Bronchial epithelial cell (primary cell): ENCODE measurements around the gene FAM185A. TPM values are rescaled to one million over a fixed set of nuclear protein-coding genes. Genes with fewer than 3 reads are reported as not detected.
"Not testable (repeated sequence)": the region's sequence is repeated elsewhere in the genome, so short reads cannot be mapped to it uniquely, and the experiment has no call there.

ENCODE experiments used
- DNase-seq: peaks from one replicate; pipeline ENCODE4 v3.0.0-alpha.2; 2010; ENCODE audit warnings: low read depth
- FAIRE-seq: peaks from 2 replicates; lab custom pipeline; 2011; peaks lifted over from hg19 to GRCh38; lab: Jason Lieb, UNC
- H3K27me3 ChIP-seq: 2 replicates; pipeline ENCODE4 v1.5.1; 2011; ENCODE audit warnings: low read length; ENCODE audit not compliant: control insufficient read depth, insufficient read depth
- H3K36me3 ChIP-seq: 2 replicates; pipeline ENCODE4 v1.5.1; 2011; ENCODE audit warnings: low read length; ENCODE audit not compliant: control insufficient read depth, insufficient read depth
- H3K4me3 ChIP-seq: 2 replicates; pipeline ENCODE4 v1.5.1; 2011; ENCODE audit warnings: mild to moderate bottlenecking, low read depth, low read length, control low read depth
- total RNA-seq: library from RNA; depleted of rRNA; stranded (reverse); fragments of >200 nt; gene quantifications from 2 replicates; pipeline ENCODE4 v1.2.1, GENCODE V29; 2014
- TF ChIP-seq, protein P1 (sequence below): IDR thresholded peaks from 2 replicates; pipeline ENCODE4 v1.5.1; 2011; ENCODE audit warnings: mild to moderate bottlenecking, moderate library complexity, low read length, control low read depth, inconsistent platforms; ENCODE audit not compliant: insufficient read depth, severe bottlenecking

FAM185A gene
- total RNA-seq, 1 donor from 2014 or later = 9.2 TPM

DNA sequence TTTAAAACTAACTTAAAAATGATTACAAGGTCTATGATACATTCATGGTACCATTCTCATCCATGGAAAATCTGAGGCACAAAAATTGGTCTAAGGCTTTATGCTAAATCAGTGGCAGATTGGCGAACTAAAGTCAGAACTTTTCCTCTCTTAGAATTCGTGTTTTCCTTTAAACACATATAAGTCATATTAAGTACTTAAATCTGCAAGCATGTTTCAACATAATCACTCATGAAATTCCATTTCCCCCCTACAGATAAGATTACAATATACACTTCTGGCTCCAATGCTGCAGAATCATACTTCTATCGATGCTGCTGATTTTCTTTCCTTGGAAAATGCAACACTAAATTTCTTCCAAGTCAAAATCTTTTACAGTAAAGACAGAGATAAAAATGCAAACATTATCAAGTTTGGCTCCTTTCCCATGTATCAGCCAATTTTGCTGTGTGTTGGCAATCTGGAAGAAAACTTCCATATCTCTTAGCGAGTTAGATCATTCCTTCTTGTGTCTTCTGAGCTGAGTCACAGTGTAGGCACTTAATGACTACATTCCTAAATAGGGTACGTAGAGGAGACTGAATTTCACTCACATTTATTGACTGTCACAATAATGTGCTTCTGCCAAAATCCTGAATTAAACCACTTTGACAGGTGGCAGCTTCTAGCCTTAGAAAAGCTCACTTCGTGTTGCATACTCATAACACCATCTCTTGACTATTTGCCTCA lies 87.6 kb downstream of the FAM185A start:
- TF ChIP-seq, protein P1, sequence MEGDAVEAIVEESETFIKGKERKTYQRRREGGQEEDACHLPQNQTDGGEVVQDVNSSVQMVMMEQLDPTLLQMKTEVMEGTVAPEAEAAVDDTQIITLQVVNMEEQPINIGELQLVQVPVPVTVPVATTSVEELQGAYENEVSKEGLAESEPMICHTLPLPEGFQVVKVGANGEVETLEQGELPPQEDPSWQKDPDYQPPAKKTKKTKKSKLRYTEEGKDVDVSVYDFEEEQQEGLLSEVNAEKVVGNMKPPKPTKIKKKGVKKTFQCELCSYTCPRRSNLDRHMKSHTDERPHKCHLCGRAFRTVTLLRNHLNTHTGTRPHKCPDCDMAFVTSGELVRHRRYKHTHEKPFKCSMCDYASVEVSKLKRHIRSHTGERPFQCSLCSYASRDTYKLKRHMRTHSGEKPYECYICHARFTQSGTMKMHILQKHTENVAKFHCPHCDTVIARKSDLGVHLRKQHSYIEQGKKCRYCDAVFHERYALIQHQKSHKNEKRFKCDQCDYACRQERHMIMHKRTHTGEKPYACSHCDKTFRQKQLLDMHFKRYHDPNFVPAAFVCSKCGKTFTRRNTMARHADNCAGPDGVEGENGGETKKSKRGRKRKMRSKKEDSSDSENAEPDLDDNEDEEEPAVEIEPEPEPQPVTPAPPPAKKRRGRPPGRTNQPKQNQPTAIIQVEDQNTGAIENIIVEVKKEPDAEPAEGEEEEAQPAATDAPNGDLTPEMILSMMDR = no peak
- Histone ChIP-seq H3K27me3 (no peaks in the 10 kb centered on the region), H3K4me3 (no peak overlapping the region), H3K36me3 (no peaks in the 10 kb centered on the region)
- DNase-seq (peak; percentile 88), FAIRE-seq (no peak)

DNA sequence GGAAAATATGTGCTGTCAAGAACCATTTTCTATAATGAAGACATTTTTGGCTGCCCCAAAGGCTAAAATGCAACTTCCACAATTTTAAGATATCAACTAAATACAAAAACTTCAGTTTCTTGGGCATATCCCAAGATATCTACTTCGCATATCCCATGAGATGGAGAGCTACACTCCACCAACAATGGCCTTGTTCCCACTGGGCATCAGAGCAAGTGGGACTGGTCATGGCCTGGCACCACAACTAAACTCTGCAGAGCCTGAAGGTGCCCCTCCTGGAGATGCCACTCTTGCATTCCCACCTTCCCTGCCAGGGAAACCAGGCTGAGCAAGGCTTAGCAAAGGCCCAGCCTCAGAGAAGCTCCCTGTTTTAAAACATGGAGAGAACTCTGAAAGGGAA lies 88.2 kb downstream of the FAM185A start:
- TF ChIP-seq, protein P1 = no peak
- H3K4me3 ChIP-seq = no peak overlapping the region
- H3K36me3 ChIP-seq = no peaks in the 10 kb centered on the region
- no peak for FAIRE-seq
- no peak for DNase-seq
- no peaks in the 10 kb centered on the region for H3K27me3 ChIP-seq

DNA sequence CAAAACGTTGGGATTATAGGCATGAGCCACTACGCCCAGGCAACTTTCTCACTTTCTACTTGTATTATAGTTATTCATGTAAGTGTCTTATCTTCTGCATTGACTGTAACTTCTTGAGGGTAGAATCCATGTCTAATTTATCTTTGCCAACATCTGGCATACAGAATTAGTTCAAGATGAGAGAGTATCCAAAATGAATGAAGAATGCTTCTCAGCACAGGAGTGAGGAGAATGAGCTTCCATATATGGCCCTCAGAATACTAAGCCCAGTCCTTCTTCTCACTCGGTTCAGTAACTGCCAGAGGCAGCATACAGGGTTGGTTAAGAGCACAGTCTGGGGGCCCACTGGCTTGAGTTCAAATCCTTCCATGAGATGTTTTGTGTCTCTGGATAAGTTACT lies 89.0 kb downstream of the FAM185A start:
- no peak for FAIRE-seq
- H3K36me3 ChIP-seq = no peaks in the 10 kb centered on the region
- no peaks in the 10 kb centered on the region for H3K27me3 ChIP-seq
- TF ChIP-seq, protein P1 = no peak
- DNase-seq = no peak
- no peak overlapping the region for H3K4me3 ChIP-seq

DNA sequence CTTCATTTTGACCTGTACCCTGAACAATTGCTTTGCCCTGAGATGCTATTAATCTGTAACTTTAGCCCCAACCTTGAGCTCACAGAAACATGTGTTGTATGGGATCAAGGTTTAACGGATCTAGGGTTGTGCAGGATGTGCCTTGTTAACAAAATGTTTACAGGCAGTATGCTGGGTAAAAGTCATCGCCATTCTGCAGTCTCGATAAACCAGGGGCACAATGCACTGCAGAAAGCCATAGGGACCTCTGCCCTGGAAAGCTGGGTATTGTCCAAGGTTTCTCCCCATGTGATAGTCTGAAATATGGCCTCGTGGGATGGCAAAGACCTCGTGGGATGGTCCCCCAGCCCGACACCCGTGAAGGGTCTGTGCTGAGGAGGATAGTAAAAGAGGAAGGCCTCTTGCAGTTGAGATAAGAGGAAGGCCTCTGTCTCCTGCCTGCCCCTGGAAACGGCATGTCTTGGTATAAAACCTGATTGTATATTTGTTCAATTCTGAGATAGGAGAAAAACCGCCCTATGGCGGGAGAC lies 89.8 kb downstream of the FAM185A start:
- H3K27me3 ChIP-seq, DNase-seq, H3K36me3 ChIP-seq, FAIRE-seq, H3K4me3 ChIP-seq: not testable (repeated sequence)

DNA sequence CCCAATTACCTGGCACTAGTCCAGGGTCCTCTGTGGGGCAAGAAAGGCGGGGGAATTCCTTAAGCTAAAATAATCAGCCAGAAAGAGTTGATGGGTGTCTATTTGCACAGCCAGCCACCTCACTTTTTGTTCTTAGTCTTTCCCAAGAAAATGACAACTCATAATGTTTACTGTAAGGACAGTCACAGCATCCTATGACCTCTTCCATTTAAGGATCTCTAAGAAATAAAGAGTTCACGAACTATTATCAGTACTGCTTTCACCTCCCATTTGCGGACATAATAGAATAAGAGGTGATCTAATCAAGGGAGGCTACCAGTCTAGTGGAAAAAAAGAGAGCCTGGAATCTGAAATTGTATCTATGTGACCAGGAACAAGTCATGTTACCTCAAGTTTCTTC lies 91.6 kb downstream of the FAM185A start:
- FAIRE-seq = no peak
- TF ChIP-seq, protein P1 = no peak
- H3K36me3 ChIP-seq = no peaks in the 10 kb centered on the region
- no peak for DNase-seq
- no peak overlapping the region for H3K4me3 ChIP-seq
- H3K27me3 ChIP-seq = no peaks in the 10 kb centered on the region

DNA sequence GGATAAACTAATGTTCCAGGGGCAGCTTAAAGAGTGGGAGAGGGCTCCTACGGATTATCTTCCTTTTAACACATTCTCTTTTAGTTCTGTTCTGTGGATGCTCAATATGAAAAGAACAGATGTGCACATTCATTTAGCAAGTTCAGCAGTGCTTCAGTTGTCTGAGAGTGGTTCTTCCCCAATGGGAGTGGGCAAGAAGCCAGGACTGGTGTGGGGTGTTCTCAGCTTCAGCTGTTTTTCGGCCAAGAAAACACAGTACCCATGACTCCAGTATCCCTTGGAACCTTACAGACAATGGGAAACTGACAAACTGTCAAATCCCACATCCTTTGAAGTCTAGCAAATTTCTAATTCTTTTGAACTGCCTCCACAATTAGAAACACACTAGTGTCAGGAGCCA lies 92.5 kb downstream of the FAM185A start:
- no peak for FAIRE-seq

More for the DNA sequence above, 92.5 kb downstream of the FAM185A start:
- TF ChIP-seq, protein P1 = no peak
- no peak for DNase-seq
- no peak overlapping the region for H3K4me3 ChIP-seq
- H3K27me3 ChIP-seq = no peaks in the 10 kb centered on the region
- no peaks in the 10 kb centered on the region for H3K36me3 ChIP-seq
